NCI-H510A treated with DMSO at 0.1 percent for 48 hours (cell line): Measurements from ENCODE around the gene GOLGA8B.
A peak's percentile ranks its signal among the peaks of the same experiment; 100 is the strongest.
"Not testable (repeated sequence)": the region's sequence is repeated elsewhere in the genome, so short reads cannot be mapped to it uniquely, and the experiment has no call there.

ENCODE experiments used
- DNase-seq: peaks from one replicate; lab custom pipeline; 2025; lab: John Stamatoyannopoulos, UW

GOLGA8B gene

GRCh38 chr15:34583399-34584329 is at the start of gene GOLGA8B:
TSS of gene GOLGA8B (minus strand) at chr15:34583651. CDS start at chr15:34535912, 47,739 bp downstream.
- peak; percentile 47 for DNase-seq

- DNase-seq: not testable (repeated sequence)
These were observed 49.7 kb upstream of the GOLGA8B start for GRCh38 chr15:34633165-34633564.

- no peak for DNase-seq
These were observed 45.2 kb upstream of the GOLGA8B start for GRCh38 chr15:34628577-34629152.

- no peak for DNase-seq
These were observed 41.6 kb upstream of the GOLGA8B start for GRCh38 chr15:34625007-34625406.

- no peak for DNase-seq
These were observed 38.2 kb upstream of the GOLGA8B start for GRCh38 chr15:34621675-34622074.

GRCh38 chr15:34620814-34621213 is 37.4 kb upstream of the GOLGA8B start:
- no peak for DNase-seq

GRCh38 chr15:34620142-34620541 is 36.7 kb upstream of the GOLGA8B start:
- DNase-seq: no peak

GRCh38 chr15:34619151-34619550 is 35.7 kb upstream of the GOLGA8B start:
- DNase-seq: no peak

GRCh38 chr15:34618073-34618472 is 34.6 kb upstream of the GOLGA8B start:
- DNase-seq: no peak

GRCh38 chr15:34616613-34617012 is 33.2 kb upstream of the GOLGA8B start:
- DNase-seq: peak; percentile 1

GRCh38 chr15:34613997-34614396 is 30.5 kb upstream of the GOLGA8B start:
- no peak for DNase-seq

GRCh38 chr15:34613301-34613700 is 29.9 kb upstream of the GOLGA8B start:
- no peak for DNase-seq

GRCh38 chr15:34610354-34610753 is 26.9 kb upstream of the GOLGA8B start:
- no peak for DNase-seq

GRCh38 chr15:34609102-34610057 is 25.9 kb upstream of the GOLGA8B start:
- DNase-seq: no peak

- no peak for DNase-seq
These were observed 25.1 kb upstream of the GOLGA8B start for GRCh38 chr15:34608517-34608916.

- DNase-seq: no peak
These were observed 24.4 kb upstream of the GOLGA8B start for GRCh38 chr15:34607832-34608231.

GRCh38 chr15:34606545-34606944 is 23.1 kb upstream of the GOLGA8B start:
- no peak for DNase-seq

GRCh38 chr15:34606131-34606530 is 22.7 kb upstream of the GOLGA8B start:
- DNase-seq: no peak

GRCh38 chr15:34603095-34603494 is 19.6 kb upstream of the GOLGA8B start:
- no peak for DNase-seq

- DNase-seq: no peak
These were observed 17.5 kb upstream of the GOLGA8B start for GRCh38 chr15:34600923-34601322.

GRCh38 chr15:34598799-34599585 is 15.5 kb upstream of the GOLGA8B start:
- DNase-seq: no peak
